Caco-2 (cell line): ENCODE results near the gene RPS14. TPM values are rescaled to one million over a fixed set of nuclear protein-coding genes. Genes with fewer than 3 reads are reported as not detected.
A peak's percentile ranks its signal among the peaks of the same experiment; 100 is the strongest.

Source experiments
- BruUV-seq: library from RNA; stranded (reverse); fragments of 400-500 nt; replicated peaks from 2 replicates; lab custom pipeline; 2021; lab: Mats Ljungman, UMichigan
- CTCF ChIA-PET: fragments of 300-600 bp; sonication (Branson Sonifier 250); formaldehyde crosslinking; loops from one replicate; lab custom pipeline; 2022; ENCODE audit warnings: antibody characterized with exemption; lab: Charles Lee
- POLR2A ChIA-PET: fragments of 300-600 bp; sonication (Branson Sonifier 250); formaldehyde crosslinking; loops from one replicate; lab custom pipeline; 2022; ENCODE audit warnings: antibody characterized with exemption; lab: Charles Lee
- DNase-seq, 2 experiments: peaks; one replicate each; pipeline versions ENCODE4 v3.0.0 to v3.0.0-alpha.2; 2020 to 2022
- H3K27me3 ChIP-seq: replicated peaks from 2 replicates; pipeline ENCODE4 v1.6.0; 2011; ENCODE audit warnings: low read length; ENCODE audit not compliant: control insufficient read depth, insufficient read depth
- H3K36me3 ChIP-seq: 2 replicates; pipeline ENCODE4 v1.5.1; 2011; ENCODE audit warnings: low read length; ENCODE audit not compliant: control insufficient read depth, insufficient read depth
- H3K4me1 ChIP-seq: fragments of 250-450 bp; sonication (Bioruptor Pico); 2 replicates; pipeline ENCODE4 v1.5.1; 2020; ENCODE audit warnings: mild to moderate bottlenecking
- H3K4me3 ChIP-seq: 2 replicates; pipeline ENCODE4 v1.5.1; 2011; ENCODE audit warnings: low read depth, mild to moderate bottlenecking, control low read depth, low read length
- H3K9me3 ChIP-seq: fragments of 250-450 bp; sonication (Bioruptor Pico); 2 replicates; pipeline ENCODE4 v1.5.1; 2020; ENCODE audit warnings: mild to moderate bottlenecking, moderate library complexity
- H3K27ac Mint-ChIP-seq: one replicate; pipeline ENCODE4 v1.8.0; 2022; ENCODE audit warnings: mixed read lengths; ENCODE audit not compliant: unreplicated experiment
- H3K27me3 Mint-ChIP-seq: one replicate; pipeline ENCODE4 v1.8.0; 2022; ENCODE audit warnings: mixed read lengths; ENCODE audit not compliant: insufficient read depth, unreplicated experiment
- H3K36me3 Mint-ChIP-seq: one replicate; pipeline ENCODE4 v1.8.0; 2022; ENCODE audit warnings: mild to moderate bottlenecking, mixed read lengths; ENCODE audit not compliant: insufficient read depth, unreplicated experiment
- H3K4me1 Mint-ChIP-seq: one replicate; pipeline ENCODE4 v1.8.0; 2022; ENCODE audit warnings: low read depth, mixed read lengths; ENCODE audit not compliant: unreplicated experiment
- H3K4me3 Mint-ChIP-seq: one replicate; pipeline ENCODE4 v1.8.0; 2022; ENCODE audit warnings: mild to moderate bottlenecking, moderate library complexity, mixed read lengths; ENCODE audit not compliant: unreplicated experiment
- H3K9me3 Mint-ChIP-seq: one replicate; pipeline ENCODE4 v1.8.0; 2022; ENCODE audit warnings: mixed read lengths; ENCODE audit not compliant: unreplicated experiment
- intact Hi-C: fragments of 100-400 bp; cut with micrococcal nuclease; formaldehyde crosslinking; loops from one replicate; pipeline ENCODE4 v1.10.0; 2022; ENCODE audit not compliant: unreplicated experiment
- total RNA-seq: library from RNA; stranded (reverse); gene quantifications from 2 replicates; pipeline ENCODE4 v1.2.3, GENCODE V29; 2022
- TF ChIP-seq, protein P1 (sequence below), 2 experiments: fragments of 200-600 bp in 1 of 2; IDR thresholded peaks; 1 replicate in 1 of 2; 2 replicates in 1 of 2; pipeline versions ENCODE4 v1.5.1 to v1.8.0; 2011 to 2022; ENCODE audit warnings: antibody characterized with exemption in 1 of 2, control low read depth in 1 of 2, inconsistent platforms in 1 of 2, low read depth in 1 of 2, low read length in 1 of 2, mild to moderate bottlenecking in 1 of 2, moderate library complexity in 1 of 2; ENCODE audit not compliant: insufficient read depth in 1 of 2, severe bottlenecking in 1 of 2, unreplicated experiment in 1 of 2

Gene RPS14
- total RNA-seq, 1 experiment from 2014 or later: 2,300 TPM

DNA sequence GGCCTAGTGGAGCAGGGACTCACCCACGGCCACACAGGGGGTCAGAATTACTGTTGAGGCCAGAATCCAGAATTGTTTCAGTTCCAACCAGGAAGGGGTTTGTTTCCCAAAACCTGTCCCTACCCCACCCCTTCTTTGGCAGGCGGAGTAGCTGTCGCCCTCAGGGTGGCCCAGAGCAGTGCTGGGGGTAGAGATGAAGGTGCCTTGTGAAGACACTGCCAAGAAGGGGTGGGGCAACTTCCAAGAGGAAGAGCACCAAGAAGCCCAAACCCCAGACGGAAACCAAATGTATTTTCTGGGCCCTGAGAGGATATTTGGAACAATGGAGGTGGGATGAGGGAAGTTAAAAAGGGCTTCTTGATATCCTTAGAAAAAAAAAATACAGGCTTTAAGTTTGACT lies 47.0 kb upstream of the RPS14 start:
- Histone ChIP-seq H3K27me3 (no peaks in the 10 kb centered on the region), H3K4me3 (no peak overlapping the region), H3K4me1 (peaks cover 42% of the 10 kb centered on the region), H3K36me3 (peaks cover 3% of the 10 kb centered on the region; the same call in 1 of the 2 replicates), H3K9me3 (no peaks in the 10 kb centered on the region)
- BruUV-seq: no TSS peak
- Mint-ChIP-seq H3K4me3 (no peak overlapping the region), H3K4me1 (peaks cover 43% of the 10 kb centered on the region), H3K36me3 (peaks cover 52% of the 10 kb centered on the region), H3K27me3 (no peaks in the 10 kb centered on the region), H3K27ac (no peak overlapping the region), H3K9me3 (no peaks in the 10 kb centered on the region)
- POLR2A ChIA-PET: no interaction called here
- TF ChIP-seq, protein P1, sequence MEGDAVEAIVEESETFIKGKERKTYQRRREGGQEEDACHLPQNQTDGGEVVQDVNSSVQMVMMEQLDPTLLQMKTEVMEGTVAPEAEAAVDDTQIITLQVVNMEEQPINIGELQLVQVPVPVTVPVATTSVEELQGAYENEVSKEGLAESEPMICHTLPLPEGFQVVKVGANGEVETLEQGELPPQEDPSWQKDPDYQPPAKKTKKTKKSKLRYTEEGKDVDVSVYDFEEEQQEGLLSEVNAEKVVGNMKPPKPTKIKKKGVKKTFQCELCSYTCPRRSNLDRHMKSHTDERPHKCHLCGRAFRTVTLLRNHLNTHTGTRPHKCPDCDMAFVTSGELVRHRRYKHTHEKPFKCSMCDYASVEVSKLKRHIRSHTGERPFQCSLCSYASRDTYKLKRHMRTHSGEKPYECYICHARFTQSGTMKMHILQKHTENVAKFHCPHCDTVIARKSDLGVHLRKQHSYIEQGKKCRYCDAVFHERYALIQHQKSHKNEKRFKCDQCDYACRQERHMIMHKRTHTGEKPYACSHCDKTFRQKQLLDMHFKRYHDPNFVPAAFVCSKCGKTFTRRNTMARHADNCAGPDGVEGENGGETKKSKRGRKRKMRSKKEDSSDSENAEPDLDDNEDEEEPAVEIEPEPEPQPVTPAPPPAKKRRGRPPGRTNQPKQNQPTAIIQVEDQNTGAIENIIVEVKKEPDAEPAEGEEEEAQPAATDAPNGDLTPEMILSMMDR (IDR thresholded peaks at IDR 0.05; ENCODE audit: insufficient read depth in 1 of 2, low read depth in 1 of 2, low read length in 1 of 2, severe bottlenecking in 1 of 2, unreplicated experiment in 1 of 2): no peak
- DNase-seq: no peak
- intact Hi-C loops: no loop called here
- CTCF ChIA-PET: no interaction called here

DNA sequence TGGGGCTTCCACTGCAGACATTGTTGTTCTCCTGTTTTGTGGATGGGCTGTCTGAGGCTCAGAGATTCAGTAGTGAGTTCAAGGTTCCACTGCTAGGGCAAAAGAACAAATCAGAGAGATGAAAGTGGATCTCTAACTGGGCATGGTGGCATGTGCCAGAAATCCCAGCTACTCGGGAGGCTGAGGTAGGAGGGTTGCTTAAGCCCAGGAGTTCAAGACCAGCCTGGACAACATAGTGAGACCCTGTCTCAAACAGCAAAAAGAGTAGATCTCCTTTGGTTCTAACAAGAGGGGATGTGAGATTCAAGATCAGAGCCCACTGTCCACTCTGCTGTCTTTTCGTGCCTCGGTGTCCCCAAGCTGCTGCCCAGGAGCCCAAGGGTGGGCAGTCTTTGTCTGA lies 46.6 kb upstream of the RPS14 start:
- POLR2A ChIA-PET: no interaction called here
- H3K4me1 Mint-ChIP-seq: peaks cover 43% of the 10 kb centered on the region
- H3K27ac Mint-ChIP-seq: peak overlapping the region; percentile 48
- no peak overlapping the region for H3K4me3 Mint-ChIP-seq
- TSS peak; percentile 3 for BruUV-seq
- DNase-seq: no peak
- no peaks in the 10 kb centered on the region for H3K9me3 ChIP-seq
- H3K4me3 ChIP-seq: no peak overlapping the region
- H3K36me3 ChIP-seq: peaks cover 3% of the 10 kb centered on the region; the same call in 1 of the 2 replicates
- CTCF ChIA-PET: no interaction called here
- peaks cover 46% of the 10 kb centered on the region for H3K4me1 ChIP-seq
- TF ChIP-seq, protein P1 (IDR thresholded peaks at IDR 0.05; ENCODE audit: insufficient read depth in 1 of 2, low read depth in 1 of 2, low read length in 1 of 2, severe bottlenecking in 1 of 2, unreplicated experiment in 1 of 2): no peak
- H3K9me3 Mint-ChIP-seq: no peaks in the 10 kb centered on the region
- no peaks in the 10 kb centered on the region for H3K27me3 Mint-ChIP-seq
- intact Hi-C loops: no loop called here
- no peaks in the 10 kb centered on the region for H3K27me3 ChIP-seq
- H3K36me3 Mint-ChIP-seq: peaks cover 52% of the 10 kb centered on the region

DNA sequence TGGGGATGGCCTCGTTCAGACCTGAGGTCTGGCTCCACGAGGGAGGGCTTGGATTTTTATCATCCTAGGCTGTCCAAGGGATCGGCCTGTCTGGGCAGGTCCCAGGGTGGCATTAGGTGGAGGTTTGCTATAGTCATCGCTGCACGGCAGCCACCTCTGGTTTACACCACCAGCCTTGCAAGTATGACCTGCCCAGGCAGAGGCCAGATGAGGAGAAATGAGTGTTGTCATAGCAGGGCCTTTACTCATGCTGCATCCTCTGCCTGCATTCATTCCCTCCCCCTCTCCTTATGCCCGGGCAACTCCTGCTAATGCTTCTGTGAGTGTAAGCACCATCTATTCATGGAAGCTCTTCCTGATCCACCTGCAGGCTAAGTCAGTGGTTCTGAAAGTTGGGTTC lies 43.1 kb upstream of the RPS14 start:
- POLR2A ChIA-PET: no interaction called here
- no peaks in the 10 kb centered on the region for H3K9me3 ChIP-seq
- H3K27ac Mint-ChIP-seq: peak overlapping the region; percentile 1
- H3K4me1 Mint-ChIP-seq: peaks cover 49% of the 10 kb centered on the region
- H3K27me3 ChIP-seq: no peaks in the 10 kb centered on the region
- H3K36me3 Mint-ChIP-seq: peaks cover 51% of the 10 kb centered on the region
- H3K4me3 ChIP-seq: no peak overlapping the region
- no TSS peak for BruUV-seq
- no peaks in the 10 kb centered on the region for H3K9me3 Mint-ChIP-seq
- no peaks in the 10 kb centered on the region for H3K27me3 Mint-ChIP-seq
- CTCF ChIA-PET: interaction anchor here (0.7 kb wide), 1 partner anchor 18 kb away, joined by 3 read pairs; no protein-coding TSS in a partner anchor
- peaks cover 3% of the 10 kb centered on the region; the same call in 1 of the 2 replicates for H3K36me3 ChIP-seq
- no peak overlapping the region for H3K4me3 Mint-ChIP-seq
- no peak for DNase-seq
- H3K4me1 ChIP-seq: peaks cover 50% of the 10 kb centered on the region
- TF ChIP-seq, protein P1 (IDR thresholded peaks at IDR 0.05; ENCODE audit: insufficient read depth in 1 of 2, low read depth in 1 of 2, low read length in 1 of 2, severe bottlenecking in 1 of 2, unreplicated experiment in 1 of 2): no peak
- intact Hi-C loops: no loop called here
